Activated CD8-positive, alpha-beta memory T cell treated with anti-CD3 and anti-CD28 coated beads for 4 hours (primary cell): ENCODE results near the gene SCNN1A.

ENCODE experiments used
- DNase-seq, 2 donors: peaks; one replicate each; pipeline ENCODE4 v3.0.0-alpha.2; 2020; ENCODE audit warnings: low read depth in 2 of 2

SCNN1A gene

DNA sequence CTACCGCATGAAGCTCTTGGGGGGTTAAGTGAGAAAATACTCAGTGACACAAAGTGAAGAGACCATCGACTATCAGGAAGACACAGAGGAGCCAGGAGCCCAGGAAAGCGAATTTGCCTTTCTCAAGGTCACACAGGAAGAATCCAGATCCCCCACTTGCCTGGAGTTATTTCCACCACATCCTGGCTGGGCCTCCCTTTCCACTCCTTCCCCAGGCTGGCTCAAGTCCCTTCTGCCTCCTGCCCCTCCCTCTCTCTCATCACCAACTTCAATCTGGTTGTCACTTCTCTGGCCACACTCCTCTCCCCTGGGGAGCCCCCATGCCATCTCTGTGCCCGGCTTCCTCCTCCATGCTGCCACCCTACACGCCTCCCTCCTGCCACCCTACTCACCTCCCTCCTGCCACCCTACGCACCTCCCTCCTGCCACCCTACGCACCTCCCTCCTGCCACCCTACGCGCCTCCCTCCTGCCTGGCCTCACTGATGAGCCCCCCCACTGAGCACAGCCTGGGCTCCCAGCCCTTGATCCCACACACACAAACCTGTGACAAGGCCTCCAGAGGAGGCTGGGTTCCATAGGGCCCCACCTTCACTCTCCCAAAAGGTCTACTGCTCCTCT, 6.3 kb downstream of the SCNN1A start:
- no peak for DNase-seq

DNA sequence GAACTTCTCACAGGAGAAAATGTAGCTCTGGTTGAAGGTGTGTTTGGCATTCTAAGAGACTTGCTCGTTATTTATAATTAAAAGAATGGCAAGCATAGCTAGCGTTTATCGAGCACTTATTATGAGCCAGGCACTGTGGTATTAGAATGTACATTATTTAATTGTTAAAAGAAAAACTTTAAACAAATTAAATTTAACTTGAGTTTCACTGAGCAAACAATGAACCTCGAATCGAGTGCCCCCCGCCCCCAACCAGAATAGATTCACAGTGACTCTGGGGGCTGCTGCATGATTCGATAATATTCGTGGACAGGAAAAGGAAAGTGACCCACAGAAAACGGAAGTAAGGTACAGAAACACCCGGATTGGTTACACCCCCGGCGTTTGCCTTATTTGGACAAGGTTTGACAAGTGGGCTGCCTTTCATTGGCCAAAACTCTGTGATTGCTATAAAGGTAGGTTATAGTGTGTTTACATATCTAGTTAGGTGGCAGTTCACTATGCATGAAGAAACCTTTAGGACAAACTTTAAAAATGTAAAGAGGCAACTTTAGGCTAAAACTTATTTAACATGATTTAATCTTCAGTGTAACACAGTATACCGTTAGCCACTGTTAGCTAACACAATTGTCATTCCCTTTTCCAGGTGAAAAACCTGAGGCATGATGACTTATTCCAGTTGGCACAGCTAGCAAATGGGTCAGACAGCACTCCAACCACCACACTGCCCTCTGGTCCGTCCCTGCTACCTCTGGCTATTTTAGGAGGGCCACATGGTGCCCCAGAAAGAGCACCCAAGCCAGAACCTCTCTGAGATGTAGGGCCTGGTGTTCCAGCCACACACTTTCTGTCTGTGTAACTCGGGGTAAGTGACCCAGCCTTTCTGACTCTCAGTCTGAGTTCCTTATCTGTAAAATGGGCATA, 7.1 kb downstream of the SCNN1A start:
- DNase-seq = no peak

DNA sequence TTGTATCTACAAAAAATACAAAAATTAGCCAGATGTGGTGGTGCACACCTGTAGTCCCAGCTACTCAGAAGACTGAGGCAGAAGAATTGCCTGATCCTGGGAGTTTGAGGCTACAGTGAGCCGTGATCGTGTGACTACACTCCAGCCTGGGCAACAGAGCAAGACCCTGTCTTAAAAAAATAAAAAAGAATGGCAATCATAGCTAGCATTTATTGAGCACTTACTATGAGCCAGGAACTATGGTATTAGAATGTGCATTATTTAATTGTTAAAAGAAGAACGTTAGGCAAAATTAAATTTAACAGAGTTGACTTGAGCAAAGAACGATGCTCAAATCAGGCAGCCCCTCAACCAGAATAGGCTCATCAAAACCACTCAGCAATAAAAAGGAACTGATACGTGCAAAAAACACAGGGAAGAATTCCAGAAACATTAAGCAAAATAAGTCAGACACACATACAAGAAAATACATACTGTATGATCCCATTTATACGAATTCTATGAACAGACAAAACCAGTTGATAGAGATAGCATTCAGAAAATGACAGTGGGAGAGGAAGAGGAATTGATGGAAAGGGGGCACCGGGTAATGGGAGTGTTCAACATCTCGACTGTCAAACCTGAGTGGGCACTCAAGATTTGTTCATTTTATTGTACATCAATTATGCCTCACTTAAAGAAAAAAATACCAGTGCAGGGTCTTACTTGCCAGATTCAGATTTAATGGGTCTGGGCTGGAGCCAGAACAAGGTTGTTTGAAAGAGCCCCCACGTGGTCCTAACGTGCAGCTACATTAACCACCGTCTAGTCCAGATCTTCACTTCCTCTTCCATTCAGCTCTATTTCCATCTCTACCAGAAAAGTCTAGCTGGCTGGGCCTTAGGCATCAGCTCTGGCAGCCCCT, 8.0 kb downstream of the SCNN1A start:
- peak in 1 of 2 donors; percentile 17 for DNase-seq

DNA sequence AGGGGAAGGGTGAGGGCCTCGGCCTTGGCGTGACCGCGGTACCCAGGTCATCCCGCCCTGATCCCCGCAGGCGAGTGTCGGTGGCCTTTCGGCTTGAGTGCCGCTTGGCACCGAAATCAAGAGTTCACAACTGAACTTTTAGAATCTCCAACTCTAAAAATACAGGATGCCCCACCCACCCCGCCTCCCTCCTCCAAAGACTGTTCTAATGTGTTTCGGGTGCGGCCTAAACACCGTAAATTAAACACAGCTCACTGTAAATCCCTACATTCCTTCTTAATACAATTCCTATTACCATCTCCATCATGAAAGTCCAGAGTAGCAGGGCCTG, 11.4 kb downstream of the SCNN1A start:
- DNase-seq = no peak

DNA sequence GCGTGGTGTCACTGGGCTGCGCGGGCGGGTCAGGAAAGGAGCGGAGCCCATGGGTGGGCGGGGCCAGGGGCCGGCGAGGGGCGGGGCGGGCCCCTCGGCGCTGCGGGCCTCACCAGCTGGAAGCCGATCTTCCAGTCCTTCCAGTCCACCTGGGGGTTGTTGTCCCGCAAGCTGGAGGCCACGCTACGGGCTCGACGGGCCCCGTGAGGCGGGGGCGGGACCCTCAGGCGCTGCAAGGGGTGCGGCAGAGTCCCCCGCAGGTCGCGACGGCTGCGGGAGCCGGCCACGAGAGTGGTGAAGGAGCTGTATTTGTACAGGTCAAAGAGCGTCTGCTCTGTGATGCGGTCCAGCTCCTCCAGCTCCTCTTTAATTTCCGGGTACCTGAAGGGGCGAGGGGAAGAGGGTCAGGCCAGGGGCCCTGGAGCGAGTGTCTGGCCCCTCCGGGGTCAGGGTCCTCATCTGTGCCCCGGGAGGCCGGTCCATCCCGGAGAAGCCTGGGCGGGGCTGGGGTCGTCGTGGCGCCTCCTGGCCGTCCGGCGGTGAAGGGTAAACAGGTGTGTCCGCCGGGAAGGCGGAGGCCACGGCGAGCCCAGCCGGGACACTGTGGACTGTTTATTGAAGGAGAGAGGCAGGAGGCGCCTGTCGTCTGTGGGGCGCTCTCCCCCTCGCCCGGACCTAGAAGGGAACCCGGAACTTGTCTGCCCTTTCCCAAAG, 11.9 kb downstream of the SCNN1A start:
- DNase-seq = peak; percentile 42 to 49

DNA sequence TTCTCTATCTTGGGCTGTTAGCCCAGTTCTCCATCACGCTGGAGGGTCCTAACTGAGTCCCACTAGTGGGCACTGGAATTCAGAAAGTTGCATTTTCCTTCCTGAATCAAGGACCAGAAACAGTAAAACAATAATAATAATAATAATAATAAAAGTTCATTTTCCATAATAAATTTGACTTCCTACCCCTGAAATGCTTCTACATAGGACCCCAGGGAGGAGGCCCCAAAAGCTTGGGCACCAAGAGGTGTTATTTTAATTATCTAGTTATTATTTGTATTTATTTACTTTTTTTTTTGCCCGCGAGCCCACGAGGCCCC, 12.4 kb downstream of the SCNN1A start:
- DNase-seq = no peak

DNA sequence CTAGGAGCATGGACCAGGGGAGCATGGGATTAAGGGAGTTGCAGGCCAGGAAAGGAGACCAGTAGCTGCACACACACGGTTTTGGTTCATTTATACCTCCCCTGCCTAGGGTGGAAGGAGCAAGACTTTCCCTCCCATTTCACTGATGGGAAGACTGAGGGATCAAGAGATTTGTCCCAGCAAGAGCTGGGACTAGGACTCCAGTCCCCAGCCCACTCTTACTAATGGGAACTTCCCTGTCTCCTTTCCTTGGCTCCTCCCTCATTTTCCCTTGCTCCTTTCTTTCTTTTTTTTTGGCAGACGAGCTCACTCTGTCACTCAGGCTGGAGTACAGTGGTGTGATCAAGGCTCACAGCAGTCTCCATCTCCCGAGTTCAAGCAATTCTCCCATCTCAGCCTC, 13.0 kb downstream of the SCNN1A start:
- DNase-seq = no peak

DNA sequence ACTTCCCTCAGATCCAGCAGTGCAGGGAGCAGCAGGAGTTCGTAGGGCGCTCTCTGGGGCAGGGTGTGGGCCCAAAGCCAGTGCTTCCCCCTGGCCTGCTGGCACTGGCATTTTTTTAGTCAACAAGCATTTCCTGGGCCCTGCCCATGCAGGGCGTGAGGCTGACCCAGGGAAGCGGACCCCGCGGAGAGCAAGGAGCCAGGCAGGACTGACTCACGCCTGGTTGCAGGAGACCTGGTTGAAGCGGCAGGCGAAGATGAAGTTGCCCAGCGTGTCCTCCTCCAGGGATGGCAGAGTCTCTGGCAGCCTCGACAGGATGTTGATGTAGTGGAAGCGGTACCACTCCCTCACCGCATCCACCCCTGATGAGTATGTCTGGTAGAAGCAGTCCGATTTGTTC, 13.5 kb downstream of the SCNN1A start:
- DNase-seq = no peak

DNA sequence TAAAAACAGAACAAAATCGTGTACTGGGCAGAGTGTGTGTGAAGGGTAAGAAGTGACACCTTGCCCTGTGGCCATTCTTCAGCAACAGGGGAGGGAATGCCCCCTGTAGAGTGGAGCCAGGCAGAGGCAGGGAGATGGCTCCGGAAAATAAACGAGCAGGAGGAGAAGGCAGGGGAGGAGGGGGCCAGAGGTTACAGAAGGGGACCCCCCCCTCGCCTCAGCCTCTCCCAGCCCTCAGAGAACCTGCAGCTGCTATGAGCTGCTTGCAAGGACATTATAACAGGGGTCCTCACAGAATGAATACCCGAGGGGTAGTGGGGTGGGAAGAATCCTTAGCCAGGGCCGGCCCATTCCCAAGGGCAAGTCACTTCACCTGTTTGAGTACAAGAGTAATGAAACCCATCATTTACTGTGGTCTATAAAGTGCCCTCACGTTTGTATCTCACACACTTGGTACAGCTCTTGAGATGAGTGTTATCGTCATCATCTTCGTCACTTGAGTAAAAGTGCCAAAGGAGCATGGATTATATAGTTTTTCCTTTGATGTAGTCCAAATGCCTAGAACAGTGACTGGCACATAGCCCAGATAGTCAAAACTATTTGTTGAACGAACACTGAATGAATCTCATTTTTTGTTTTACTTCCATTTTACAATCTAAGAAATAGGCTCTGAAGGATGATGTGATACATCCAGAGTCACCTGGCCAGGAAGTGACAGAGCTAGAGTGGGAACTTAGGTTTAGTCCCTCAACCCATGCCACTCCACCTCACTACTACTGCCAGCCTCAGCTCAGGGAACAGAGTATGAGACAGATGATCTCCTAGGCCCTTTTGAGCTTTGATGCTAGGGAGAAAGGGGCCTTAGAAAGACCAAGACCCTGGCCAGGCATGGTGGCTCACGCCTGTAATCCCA, 14.5 kb downstream of the SCNN1A start:
- no peak for DNase-seq

DNA sequence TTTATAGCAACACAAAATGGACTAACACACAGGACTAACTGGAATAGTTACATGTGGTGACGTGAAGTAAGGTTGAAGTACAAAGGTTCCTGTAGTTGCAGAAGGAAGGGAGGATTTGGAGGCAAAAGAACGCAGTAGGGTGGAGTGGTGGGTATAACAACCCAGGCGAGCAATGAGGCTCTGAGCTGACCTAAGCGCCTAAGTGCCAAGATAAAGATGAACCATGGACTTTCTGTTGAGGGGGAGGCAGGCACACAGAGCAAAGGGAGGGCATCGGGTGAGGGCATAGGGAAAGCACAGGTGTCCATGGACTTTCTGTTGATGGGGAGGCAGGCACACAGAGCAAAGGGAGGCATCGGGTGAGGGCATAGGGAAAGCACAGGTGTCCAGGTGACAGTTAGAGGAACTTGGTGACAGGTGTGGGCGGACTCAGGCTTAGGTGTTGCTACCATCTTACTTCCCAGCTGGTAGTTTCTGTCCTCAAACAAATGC, 15.2 kb downstream of the SCNN1A start:
- DNase-seq = no peak

DNA sequence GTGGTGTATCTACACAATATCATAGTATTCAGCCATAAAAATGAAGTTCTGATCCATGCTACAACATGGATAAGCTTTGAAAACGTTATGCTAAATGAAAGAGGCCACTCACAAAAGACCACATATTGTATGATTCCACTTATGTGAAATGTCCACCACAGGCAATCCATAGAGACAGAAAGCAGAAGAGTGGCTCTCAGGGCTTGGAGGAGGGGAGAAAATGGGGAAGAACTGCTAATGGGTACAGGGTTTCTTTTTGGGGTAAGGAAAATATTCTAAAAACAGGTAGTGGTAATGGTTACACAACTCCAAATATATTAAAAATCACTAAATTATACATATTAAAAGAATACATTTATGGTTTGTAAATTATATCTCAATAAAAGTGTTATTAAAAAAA, 16.5 kb downstream of the SCNN1A start:
- DNase-seq = no peak

DNA sequence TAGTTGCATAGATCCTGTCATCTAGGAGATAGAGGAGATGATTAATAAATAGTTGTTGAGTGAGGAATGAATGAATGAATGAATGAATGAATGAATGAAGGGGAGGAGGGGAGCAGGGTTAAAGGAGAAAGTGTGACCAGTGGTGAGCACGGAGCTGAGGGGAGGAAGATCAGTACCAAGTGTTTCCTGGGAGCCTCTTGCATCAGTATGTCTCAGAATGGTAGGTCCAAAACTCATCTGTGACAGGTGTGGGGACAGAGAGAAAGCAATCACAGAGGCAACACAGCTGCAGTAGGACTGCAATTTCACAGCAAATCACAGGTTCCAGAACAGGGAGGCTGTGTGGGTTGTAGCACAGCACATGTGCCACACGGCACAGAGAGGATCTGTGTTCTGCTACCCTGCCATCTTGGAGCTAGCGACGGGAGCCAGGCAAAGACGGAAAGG, 19.0 kb downstream of the SCNN1A start:
- DNase-seq = no peak

DNA sequence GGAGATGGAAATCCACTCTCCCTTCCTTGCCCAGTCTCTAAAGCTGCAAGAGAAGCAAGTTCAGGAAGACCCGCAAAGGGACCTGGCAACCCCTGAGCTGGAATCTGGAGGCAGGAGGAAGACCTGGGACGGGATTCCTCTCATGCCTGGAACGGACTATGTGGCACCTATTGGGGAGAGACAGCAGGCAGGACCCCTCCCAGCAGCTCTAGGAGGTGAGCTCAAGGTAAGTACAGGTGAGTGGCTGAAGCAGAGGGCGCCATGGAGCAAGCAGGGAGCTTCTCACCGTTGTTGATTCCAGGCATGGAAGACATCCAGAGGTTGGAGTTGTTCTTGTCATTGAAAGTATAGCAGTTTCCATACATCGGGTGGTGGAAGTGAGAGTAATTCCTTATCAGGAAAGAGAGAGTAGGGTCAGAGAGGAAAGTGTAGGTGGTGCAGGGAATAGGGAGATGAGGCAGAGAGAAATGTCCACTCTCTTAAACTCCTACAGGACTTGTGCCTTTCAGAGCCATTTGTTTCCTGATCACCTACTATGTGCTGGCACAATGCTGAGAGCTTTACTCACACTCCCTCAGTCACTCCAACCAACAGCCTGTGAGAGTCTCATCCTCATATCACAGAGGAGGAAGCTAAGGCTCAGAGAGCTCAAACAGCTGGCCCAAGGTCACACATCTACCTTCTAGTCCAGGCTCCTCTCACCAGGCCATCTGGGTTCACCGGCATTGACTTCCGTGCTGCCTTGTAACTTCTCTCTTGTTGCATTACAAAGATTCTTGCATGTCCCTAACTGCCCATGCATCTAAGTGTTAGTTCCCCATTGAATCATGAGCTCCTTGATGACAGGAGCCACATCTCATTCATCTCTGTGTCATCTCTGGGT, 19.6 kb downstream of the SCNN1A start:
- no peak for DNase-seq

DNA sequence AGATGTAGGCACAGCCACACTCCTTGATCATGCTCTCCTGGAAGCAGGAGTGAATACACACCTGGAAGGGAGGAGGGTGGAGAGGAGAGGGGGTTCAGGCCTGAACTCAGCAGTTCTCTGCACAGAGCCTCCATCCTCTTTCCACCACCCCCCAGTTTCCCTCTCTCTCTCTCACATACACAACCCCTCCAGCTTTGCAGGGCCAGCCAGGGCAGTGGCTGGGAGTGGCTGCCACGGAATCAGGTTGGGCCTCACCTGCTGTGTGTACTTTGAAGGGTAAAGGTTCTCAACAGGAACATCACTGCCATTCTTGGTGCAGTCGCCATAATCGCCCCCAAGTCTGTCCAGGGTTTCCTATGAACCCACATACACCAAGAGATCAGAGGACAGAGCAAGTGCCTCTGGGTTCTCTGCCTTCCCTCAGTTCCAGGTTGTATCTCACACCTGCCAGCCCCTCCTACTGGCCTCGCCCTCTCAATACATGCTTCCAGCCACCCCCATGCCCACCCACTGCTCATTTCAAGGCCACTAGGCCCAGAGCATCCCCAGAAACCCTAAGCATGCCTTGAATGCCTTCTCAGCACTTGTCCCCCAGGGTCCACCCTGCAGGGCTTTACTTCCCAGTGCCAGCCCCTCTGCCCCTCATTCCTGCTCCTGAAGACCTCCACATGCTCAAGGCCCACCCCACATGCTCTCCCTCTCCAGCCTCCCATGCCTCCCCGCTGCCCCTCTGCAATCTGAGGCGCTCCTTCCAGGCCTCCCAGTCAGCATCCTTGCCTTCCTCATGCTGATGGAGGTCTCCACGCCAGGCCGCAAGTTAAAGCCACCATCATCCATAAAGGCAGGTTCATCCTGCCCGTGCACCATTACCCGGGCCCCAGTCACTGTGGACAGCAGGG, 20.6 kb downstream of the SCNN1A start:
- DNase-seq = no peak

DNA sequence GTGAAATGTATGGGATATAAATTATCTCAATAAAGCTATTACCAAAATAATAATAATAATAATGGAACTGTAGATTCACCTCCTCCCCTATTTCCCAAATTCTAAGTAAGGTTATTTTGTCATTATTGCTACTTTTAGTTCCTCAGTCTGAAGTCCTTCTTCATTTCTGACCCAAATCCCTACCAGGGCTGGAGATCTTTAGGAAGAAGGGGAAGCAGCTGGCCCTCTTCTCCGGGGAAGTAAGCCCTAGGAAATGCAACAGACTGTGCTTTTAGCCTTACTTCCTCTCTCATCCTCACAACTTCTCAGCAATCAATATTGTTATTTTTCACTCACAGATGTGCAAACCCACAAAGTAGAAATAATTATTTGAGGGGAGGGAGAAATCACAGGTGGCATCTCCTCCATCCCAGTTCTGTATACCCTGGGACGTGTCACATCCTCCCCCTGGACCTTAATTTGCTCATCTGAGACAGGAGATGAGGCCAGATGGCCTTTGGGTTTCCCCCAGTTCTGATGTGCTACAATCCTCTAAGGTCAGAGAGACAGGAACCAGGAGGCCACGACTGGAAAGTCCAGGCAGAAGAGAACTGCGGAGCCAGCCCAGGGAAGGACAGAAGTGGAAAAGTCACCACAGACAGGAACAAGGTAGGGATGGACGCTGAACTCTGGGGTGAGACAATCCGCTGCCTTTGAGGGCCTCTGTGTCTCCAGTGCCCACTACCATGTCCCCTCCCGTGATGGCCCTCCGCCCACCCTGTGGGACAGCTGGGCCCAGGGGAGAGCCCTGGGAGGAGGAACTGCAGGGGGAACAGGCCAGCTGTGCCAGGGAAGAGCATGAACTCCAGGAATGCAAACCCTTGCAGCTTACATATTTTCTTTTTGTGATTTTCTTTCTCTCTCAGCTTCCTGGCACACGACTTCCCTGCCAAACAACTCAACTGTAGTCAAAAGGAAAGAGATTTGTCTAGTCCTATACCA, 22.9 kb downstream of the SCNN1A start:
- no peak for DNase-seq

DNA sequence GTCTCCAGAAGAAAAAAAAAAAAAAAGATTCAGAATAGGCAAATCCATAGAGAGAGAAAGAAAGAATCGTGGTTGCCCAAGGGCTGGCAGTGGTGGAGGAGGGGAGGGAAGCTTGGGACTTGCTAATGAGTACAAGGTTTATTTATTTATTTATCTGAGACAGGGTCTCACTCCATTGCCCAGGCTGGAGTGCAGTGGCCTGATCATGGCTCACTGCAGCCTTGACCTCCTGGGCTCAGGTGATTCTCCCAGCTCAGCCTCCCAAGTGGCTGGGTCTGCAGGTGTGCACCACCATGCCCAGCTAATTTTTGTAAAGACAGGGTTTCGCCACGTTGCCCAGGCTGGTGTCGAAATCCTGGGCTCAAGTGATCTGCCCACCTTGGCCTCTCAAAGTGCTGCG, 23.7 kb downstream of the SCNN1A start:
- DNase-seq = no peak
